T-helper 1 cell treated with Interleukin-12 subunit alpha and Interleukin-12 subunit beta and Interleukin-4 antibody, amounts not matched to agents 30 ng/mL and 1 ng/mL, for 36 hours (primary cell): ENCODE results near the gene TBX3. TPM values are rescaled to one million over a fixed set of nuclear protein-coding genes. Genes with fewer than 3 reads are reported as not detected.
"Not testable (repeated sequence)": the region's sequence is repeated elsewhere in the genome, so short reads cannot be mapped to it uniquely, and the experiment has no call there.

ENCODE experiments used
- intact Hi-C: fragments of 100-400 bp; cut with micrococcal nuclease; formaldehyde crosslinking; loops from one replicate; pipeline ENCODE4 v1.15.1; 2024
- total RNA-seq: library from RNA; stranded (reverse); gene quantifications from 2 replicates; pipeline ENCODE4 v1.2.3, GENCODE V29; 2022

The TBX3 gene
- not detected in 2 replicates for total RNA-seq

DNA sequence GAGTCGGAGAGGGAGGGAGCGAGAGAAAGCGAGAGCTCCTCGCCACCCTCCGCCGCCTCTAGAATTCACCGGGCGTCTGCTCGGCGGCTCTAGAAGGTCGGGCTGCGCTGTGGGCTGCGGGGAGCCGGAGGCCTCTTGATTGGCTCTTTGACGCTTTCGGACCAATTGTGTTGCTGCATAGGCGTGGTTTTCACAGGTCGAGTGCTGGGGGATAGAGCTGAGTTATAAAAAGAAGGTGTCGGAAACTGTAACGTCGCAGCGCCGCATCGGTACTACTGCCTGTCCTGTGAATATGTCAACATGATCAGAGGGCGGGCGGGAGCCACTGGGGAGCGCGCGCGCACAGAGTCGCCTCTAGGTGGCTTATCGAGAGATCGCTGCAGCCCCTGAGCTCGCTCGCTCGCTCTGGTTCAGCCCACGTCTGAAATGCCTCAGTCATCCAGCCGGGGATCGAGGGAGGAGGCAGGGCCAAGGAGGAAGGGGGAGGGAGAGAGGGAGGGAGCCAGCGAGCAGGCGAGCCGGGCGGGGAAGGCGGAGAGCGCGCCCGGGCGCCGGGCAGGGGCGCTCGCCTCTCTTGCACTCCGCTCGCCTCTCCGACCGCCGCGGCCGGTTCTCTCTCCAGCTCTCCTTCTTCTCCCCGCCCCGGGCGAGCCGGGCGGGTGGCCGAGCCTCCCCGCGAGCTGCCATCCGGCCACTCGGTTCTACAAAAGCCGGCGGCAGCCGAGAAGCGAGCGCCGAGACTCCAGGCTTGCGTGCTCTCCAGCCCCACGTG lies at the start of gene TBX3:
TSS of gene TBX3 (minus strand) at position 78 of the 772 bp plus-strand sequence. CDS start 975 bp downstream, outside the sequence.
- intact Hi-C loops = loop anchor here (2.0 to 5.0 kb wide), 3 partner anchors 13 to 1217 kb away; no protein-coding TSS in a partner anchor

DNA sequence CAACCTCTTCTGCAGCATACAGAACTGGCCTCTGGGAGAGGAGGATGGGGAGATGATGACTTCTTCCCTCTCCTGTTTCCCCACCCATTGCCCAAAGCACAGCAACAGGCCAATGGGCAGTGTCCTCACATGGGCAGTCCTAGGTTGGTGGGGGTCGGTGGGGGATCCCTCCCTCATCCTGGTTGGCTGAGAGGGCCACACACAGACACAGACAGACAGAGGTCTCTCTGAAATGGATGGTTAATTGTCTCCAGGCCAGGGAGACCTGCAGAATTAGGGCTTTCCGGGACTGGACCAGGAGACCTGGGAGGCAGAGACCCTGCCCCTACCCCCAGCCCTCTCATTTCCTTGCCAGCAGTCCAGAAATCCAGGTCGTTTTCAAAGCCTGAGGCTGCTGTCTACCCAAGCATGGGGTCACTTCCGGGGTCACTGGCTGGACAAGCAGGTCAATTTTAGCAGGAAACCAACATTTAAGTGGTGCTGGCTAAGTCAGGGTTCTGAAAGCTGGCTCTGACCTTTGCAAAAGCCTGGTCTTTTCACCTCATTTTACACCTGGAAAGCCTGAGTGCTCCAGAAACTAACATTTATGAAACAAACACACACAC lies 48.6 kb upstream of the TBX3 start:
- intact Hi-C loops = no loop called here

DNA sequence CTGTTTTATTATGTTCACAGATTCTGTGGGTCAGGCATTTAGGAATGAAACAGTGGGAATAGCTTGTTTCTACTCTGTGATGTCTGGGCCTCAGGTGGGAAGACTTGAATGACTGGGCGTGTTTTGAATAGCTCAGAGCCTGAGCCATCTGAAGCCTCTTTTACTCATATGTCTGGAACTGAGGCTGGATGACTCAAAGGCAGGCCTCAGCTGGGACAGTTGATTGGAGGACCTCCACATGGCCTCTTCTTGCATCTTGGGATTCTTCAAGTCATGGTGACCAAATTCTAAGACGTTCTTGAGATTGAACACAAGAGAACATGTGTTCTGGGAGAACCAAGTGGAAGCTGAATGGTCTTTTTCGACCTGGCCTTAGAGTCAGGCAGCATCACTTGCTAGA lies 45.8 kb upstream of the TBX3 start:
- intact Hi-C loops = no loop called here

DNA sequence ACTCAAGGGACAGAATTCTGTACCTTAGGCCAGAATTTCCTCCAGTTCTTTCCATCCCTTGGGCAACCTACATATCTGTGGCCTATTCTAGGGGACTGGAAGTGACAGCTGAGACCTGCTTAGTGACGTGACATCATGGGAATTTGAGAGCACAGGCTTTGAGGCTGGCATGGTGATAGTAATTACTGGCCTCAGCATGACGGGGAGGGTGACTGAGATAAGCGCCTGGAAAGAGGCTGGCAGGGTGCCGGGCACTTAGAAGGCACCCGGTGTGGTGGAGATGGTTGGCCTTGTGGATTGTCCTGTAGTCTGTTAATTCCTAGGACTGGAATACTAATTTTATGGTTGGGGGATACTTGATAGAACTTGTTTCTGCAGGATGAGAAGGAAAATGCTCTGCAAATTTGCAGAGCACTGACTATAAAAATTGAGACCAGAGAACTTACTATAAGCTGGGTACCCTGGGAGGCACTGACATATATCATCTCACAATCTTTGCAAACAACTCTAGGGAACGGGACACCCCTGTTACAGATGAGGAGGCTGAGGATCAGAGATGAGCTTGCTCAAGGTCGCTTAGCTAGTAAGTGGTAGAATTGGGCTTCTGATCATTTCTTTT lies 42.2 kb upstream of the TBX3 start:
- intact Hi-C loops = no loop called here

DNA sequence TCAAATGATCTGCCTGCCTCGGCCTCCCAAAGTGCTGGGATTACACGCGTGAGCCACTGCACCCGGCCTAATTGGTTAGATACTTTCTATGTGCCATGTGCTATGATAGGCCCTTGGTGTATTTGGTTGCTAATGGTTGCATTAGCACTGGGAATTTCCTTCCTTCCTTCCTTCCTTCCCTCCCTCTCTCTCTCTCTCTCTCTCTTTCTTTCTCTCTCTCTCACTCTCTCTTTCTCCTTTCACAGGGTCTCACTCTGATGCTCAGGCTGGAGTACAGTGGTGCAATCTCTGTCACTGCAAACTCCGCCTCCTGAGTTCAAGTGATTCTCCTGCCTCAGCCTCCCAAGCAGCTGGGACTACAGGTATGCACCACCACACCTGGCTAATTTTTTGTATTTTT lies 38.2 kb upstream of the TBX3 start:
- intact Hi-C loops = not testable (repeated sequence)

DNA sequence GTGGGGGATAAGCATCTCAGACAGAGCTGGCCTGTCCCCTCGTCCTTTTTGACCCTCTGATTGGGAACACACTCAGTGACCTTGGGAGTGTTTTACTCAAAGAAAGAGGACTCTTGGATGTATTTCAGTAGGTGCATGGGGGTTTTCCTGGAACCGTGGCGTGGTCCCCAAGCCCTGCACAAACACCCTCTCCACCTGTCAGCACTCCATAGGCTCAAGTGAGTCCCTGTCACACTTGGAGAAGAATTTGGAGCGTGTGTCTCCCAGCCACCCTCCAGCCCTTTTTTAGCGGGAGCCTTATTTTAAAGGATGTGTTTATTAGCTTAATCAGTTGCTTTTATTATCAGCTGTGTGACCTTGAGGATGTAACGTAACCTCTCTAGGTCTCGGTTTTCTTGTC lies 37.3 kb upstream of the TBX3 start:
- intact Hi-C loops = no loop called here

DNA sequence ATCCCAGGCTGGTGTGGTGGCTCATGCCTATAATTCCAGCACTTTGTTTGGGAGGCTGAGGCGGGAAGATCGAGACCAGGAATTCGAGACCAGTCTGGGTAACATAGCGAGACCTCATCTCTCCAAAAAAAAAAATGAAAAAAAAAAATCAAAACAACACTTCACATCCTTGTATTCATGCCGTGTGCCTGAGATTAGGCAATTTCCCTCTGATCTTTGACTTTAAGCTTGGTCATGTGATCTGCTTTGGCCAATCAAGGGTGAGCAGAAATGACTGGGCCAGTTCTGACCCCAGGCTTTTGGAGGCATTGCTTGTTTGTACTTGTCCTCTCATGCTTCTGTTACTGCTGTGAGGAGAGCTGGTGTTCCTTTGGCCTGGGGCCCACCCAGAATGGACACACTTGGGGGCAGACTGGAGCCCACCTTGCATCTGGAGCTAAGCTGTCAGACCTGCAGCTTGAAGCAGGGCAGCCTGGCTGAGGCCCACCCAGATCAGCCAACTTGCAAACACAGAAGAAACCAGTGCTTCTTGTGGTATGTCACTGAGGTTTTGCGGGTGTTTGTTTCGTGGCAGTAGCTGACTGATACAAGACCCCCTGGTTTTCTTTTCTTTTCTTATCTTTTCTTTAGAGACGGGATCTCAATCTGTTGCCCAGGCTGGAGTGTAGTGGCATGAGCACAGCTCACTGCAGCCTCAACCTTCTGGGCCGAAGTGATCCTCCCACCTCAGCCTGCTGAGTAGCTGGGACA lies 29.7 kb upstream of the TBX3 start:
- intact Hi-C loops = no loop called here

DNA sequence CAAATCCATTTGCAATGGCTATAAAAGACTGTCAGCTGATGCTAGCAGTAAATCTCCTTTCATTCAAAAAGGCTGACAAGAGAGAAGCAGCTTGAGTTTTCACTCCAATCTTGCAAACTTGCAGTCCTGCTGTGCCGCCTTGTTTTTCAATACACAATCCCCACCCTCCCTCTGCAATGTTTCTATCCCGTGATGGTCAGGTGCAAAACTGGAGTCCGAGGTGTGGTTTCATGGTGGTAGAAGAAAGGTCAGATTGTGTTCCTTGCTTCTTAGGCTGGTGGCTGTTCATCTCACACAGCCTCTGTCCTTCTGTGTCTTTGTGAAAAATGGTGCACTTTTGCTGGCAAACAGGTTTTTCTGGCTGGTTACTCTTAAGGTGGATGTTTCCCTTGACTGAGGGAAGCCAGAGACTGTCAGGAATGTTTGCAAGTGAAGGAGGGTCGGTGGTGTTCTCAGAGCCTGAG lies 27.7 kb upstream of the TBX3 start:
- intact Hi-C loops = no loop called here

DNA sequence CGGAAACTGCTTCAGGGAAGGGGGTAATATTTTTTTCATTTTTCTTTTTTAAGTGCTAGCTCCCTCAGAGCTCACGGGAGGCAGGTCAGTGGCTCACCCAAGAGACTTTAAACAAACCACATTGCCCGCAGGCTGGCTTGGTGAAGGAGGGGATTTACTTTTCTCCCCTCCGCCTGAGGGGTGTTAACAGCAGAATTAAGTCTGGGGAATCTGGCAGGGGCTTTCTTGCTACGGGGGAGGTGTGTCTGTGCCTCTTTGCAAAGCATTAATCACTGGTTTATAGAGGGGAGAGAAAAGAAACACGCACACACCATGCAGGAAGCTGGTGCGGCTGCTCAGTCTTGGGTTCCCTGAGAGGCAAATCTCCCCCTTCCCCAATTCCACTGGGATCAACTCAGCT lies 26.2 kb upstream of the TBX3 start:
- intact Hi-C loops = no loop called here

DNA sequence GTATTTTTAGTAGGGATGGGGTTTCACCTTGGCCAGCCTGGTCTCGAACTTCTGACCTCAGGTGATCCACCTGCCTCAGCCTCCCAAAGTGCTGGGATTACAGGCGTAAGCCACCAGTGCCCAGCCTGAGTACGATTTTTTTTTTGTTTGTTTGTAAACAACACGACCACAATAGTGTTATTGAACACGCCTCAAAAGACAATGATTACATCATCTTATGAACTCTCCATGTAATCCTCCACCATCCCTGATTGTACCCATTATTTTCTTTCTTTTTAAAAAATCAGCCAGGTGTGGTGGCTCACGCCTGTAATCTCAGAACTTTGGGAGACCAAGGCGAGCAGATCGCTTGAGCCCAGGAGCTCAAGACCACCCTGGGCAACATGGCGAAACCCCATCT lies 25.1 kb upstream of the TBX3 start:
- intact Hi-C loops = no loop called here

DNA sequence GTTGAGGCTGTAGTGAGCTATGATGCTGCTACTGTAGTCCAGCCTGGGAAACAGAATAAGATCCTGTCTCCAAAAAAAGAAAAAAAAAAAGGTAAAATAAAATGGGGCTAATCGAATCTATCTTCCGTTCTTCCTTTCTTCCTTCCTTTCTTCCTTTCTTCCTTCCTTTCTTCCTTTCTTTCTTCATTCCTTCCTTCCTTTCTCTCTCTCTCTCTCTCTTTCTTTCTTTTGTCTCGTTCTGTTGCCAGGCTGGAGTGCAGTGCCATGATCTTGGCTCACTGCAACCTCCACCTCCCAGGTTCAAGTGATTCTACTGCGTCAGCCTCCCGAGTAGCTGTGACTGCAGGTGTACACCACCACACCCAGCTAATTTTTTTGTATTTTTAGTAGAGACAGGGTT lies 24.6 kb upstream of the TBX3 start:
- intact Hi-C loops = not testable (repeated sequence)

DNA sequence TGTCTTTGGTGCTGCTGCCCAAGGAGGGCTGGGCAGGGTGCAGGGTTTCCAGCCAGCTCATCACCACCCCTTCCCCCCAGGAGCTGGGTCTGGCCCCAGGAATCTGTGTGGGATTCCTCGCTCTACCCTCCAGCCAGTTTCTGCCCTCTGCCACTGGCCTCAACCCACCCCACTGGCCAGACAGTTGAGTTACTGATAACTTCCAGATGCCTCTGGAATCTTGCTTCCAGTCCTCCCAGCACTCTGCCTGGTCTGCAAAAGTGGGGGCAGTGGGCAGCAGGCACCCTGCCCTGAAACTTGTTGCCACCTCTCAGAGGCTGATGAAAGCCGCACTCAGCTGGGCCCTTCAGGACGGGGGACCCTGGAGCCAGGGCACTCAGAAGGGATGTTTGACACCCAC lies 20.1 kb upstream of the TBX3 start:
- intact Hi-C loops = no loop called here

DNA sequence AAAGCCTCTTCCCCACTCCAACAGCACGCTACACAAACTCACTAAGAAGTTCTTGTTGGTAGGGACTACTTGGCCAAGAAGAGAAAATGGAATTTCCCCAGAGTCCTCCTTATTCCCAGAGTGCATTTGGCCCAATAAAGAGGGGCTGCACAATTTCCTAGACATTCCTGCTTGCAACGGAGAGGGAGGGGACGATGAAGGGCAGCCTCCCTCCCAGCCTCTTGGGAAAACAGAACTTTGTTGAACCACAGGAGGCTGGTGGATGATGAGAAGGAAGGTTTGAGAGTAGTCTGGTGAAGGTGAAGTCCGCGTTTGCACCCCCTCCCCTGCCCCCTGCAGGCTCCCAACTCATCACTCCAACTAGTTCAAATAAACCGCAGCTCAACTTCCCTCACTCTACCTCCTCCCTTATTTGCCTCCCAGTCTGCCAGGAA lies 19.1 kb upstream of the TBX3 start:
- intact Hi-C loops = no loop called here

DNA sequence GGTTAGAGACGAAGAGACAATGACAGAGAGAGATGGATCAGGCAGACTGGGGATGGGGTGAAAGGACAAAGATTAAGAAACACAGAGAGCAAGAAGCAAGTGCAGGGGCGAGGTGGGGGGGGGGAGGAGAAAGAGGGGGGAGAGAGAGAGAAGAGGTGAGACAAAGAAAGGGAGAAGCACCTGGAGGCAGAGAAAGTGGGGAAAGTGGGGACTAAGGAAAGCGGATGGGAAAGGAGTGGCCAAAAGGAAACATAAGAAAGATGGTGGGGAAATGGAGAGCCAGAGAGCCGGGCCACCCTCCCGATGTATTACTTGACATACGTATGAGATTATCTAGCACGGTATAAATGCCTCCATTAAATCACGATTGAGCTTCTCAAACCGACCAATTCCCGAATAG lies 18.5 kb upstream of the TBX3 start:
- intact Hi-C loops = no loop called here

DNA sequence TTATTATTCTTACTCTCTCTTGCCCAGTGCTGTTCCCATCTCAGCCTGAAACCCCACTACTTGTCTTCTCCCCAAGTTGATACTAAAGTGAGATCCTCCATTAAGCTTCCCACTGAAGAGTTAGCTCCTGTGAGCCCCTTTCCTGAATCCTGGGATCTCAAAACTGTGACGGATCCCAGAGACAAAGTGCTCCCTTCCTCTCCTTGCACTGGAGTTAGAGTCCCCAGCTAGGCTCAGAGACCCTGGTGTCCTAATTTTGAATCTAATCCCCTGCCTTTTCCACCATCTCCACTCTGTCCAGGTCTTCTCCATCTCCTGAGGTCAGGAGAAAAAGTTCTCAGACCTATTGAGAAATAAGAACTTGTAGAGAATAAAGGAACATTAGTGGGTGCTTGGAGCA lies 17.6 kb upstream of the TBX3 start:
- intact Hi-C loops = no loop called here

DNA sequence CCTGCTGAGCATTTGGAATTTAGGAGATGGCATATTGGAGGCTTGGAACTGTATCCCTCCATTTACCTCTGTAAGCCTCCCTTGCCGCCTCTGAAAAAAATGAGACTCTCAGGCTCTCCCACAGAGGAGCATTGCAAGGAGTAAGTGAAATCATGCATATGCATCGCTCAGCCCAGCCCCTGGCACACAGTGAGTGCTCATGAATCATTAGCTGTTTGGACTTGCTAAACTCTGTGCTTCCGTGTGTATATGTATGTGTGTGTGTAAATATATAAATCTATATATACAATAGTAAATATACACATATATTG lies 17.1 kb upstream of the TBX3 start:
- intact Hi-C loops = no loop called here

DNA sequence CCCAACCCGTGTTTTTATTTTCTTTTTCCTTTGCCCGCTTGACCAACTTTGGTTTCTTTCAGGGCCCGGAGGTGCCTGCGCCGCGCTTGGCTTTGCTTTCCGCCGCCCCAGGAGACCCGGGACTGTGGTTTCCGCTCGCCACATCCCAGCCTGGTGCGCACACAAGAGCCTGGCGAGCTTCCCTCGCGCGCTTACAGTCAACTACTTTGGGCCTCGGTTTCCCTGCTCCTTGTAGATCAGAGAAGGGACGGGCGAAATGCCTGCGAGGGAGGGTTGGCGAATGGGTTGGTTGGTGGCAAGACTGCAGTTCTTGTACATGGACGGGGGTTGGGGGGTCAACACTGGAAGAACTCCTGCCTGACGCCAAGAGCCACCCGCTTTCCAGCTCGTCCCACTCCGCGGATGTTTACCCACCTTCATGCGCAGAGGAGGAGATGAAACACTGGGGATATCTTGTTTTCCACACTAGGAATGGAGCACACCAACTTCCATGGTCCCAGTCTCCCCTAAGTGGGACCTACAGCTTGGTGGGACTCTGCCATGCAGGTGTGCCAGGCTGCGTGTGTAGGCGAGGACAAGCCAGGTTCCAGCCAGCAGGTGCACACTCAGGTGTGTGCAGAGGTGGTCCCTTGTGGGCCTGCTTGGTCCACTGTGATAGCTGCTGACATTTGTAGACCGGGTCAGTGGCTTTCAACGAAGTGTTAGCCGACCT lies 16.6 kb upstream of the TBX3 start:
- intact Hi-C loops = no loop called here

DNA sequence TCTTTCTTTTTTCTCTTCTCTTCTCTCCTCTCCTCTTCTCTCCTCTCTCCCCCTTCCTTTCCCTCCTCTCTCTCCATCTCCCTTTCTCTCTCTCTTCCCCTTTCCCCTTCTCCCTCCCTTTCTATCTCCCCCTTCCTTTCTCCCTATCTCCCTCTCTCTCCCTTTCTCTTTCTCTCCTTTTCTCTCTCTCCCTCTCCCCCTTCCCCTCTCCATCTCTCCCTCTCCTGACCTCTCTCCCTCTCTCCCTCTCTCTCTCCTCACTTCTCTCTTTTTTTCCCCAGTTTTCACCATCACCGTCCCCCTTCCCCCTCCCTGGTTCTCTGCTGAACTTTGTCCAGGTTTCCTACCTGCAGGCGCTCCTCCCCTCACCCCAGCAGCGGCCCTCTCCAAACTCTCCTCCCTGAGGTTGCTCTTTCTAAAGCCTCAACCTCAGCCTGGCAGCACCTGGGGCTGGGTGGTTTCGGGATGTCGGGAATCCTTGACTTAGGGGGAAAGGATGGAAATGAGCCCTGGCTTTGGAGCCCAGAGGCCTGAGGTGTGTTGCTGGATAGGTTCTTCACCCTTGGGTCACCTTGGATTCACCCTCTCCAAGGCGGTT lies 14.7 kb upstream of the TBX3 start:
- intact Hi-C loops = no loop called here

DNA sequence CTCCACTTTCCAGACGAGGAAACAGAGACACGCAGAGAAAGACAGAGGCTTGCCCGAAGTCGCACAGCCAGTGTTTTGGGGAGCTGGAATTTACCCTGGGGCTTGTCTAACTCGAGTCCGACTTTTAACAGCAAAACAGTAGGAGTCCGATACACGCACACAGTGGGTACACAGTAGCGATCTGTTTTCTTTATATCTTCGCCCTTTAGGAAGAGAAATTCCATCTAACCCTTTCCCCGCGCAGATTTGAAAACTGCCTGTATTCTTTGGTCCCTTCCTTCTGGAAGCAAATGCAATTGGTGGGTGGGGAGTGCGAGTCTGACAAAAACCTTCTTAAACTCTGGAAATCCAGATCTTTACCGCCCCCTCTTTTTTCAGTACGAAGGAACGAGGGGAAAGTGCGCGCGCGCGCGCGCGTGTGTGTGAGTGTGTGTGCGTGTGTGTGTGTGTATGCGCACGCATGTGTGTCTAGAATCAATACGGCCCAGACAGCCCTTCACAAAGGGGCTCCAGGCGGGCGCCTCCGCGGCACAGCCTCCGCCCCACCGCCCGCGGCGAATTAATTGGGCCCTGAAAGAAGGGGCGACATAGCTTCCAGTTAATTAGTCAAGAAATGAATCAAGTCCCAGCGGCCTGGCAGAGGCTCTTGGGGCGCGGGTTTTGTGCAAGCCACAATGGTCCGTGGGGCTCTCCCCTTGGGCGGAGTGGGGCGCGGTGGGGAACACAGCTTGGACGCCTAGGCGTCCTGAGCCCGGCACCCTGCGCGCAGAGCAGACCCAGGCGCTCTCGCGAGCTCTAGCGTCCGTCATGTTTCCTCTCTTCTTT lies 14.0 kb upstream of the TBX3 start:
- intact Hi-C loops = no loop called here

DNA sequence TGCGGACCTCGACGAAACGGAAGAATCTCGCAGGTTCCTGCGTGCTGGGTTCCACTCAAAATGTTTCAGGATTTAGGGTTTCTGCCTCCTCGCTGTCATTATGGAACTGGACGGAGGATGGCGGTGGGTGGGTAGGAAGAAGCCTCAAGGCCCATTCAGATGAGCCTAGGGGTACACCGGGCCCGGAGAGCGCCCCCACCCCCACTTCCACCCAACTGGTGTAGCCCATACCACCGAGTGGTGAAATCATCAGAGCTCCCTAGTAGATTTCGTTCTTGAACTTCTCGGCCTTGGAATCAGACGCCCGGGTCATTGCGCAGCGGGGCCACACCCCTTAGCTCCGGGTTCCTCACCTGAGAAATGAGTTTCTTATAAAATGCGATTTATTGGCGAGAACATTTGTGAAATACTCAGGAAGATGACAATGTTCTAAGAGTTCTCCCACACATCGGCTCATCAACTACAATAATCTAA lies 13.3 kb upstream of the TBX3 start:
- intact Hi-C loops = no loop called here
